Type B pancreatic cell (in vitro differentiated cells): Measurements from ENCODE around the gene DNAI4. TPM values are rescaled to one million over a fixed set of nuclear protein-coding genes. Genes with fewer than 3 reads are reported as not detected.
A peak's percentile ranks its signal among the peaks of the same experiment; 100 is the strongest.

ENCODE experiments used
- DNase-seq: peaks from one replicate; pipeline ENCODE4 v3.0.0; 2021; ENCODE audit warnings: mixed read lengths; ENCODE audit not compliant: unreplicated experiment; ENCODE audit errors: extremely low spot score
- H3K27ac Mint-ChIP-seq: 2 replicates; pipeline ENCODE4 v1.8.0; 2021; ENCODE audit warnings: mild to moderate bottlenecking, mixed read lengths
- H3K27me3 Mint-ChIP-seq: 2 replicates; pipeline ENCODE4 v1.8.0; 2021; ENCODE audit warnings: mixed read lengths
- H3K36me3 Mint-ChIP-seq: 2 replicates; pipeline ENCODE4 v1.8.0; 2021; ENCODE audit warnings: mixed read lengths
- H3K4me1 Mint-ChIP-seq: one replicate; pipeline ENCODE4 v1.8.0; 2021; ENCODE audit warnings: mixed read lengths; ENCODE audit not compliant: unreplicated experiment
- H3K4me3 Mint-ChIP-seq: 2 replicates; pipeline ENCODE4 v1.8.0; 2021; ENCODE audit warnings: mild to moderate bottlenecking, mixed read lengths
- H3K9me3 Mint-ChIP-seq: 2 replicates; pipeline ENCODE4 v1.8.0; 2021; ENCODE audit warnings: mixed read lengths
- total RNA-seq: library from RNA; stranded (reverse); gene quantifications from 2 replicates; pipeline ENCODE4 v1.2.1, GENCODE V29; 2021; ENCODE audit warnings: low replicate concordance
- TF ChIP-seq, protein P1 (sequence below): fragments of 200-600 bp; sonication (generic); conservative IDR thresholded peaks from 2 replicates; pipeline ENCODE4 v1.5.0; 2021; ENCODE audit warnings: antibody characterized with exemption, mild to moderate bottlenecking

Gene DNAI4
- total RNA-seq, 1 donor from 2014 or later = 20.1 TPM

DNA sequence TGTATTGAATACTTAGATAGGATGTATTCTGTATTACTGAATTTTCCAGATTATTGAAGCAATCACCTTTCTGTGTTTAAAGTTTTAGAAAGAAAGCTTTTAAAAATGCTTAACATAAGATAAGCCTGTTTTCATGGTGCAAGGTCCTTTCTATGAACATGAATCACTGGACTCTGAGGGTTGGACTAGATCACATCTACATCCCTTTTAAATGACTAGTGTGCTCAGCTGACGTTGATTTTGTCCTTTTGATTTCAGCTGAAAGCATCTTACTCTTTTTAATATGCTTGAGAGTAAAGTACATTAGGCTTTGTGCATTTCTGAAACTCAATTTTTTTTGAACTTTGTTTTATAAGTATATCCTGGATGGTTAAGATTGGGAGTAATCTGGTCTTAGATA lies 16.3 kb upstream of the DNAI4 start:
- Mint-ChIP-seq H3K4me1 (peaks cover 4% of the 10 kb centered on the region), H3K27me3 (no peaks in the 10 kb centered on the region), H3K9me3 (no peaks in the 10 kb centered on the region), H3K36me3 (peaks cover 14% of the 10 kb centered on the region), H3K27ac (no peak overlapping the region), H3K4me3 (no peak overlapping the region)
- TF ChIP-seq, protein P1, sequence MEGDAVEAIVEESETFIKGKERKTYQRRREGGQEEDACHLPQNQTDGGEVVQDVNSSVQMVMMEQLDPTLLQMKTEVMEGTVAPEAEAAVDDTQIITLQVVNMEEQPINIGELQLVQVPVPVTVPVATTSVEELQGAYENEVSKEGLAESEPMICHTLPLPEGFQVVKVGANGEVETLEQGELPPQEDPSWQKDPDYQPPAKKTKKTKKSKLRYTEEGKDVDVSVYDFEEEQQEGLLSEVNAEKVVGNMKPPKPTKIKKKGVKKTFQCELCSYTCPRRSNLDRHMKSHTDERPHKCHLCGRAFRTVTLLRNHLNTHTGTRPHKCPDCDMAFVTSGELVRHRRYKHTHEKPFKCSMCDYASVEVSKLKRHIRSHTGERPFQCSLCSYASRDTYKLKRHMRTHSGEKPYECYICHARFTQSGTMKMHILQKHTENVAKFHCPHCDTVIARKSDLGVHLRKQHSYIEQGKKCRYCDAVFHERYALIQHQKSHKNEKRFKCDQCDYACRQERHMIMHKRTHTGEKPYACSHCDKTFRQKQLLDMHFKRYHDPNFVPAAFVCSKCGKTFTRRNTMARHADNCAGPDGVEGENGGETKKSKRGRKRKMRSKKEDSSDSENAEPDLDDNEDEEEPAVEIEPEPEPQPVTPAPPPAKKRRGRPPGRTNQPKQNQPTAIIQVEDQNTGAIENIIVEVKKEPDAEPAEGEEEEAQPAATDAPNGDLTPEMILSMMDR = no peak
- no peak for DNase-seq

DNA sequence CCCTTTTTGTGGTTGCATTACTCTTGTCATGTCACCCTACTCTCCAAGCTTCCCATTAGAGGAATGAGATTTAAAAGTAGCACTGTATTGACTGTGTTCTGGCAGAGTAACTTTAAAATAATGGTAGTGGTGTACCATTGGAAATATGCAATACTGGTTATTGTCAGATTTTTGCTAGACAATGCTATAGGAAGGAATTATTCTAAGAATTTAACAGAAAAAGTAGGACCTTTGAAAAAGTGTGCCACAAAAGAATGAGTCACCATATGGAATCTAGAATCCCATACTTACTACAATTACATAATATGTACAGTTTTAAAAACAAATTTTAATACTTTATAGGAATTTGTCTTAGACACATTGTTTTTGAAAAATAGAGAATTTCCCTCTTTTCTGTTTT lies 14.0 kb upstream of the DNAI4 start:
- TF ChIP-seq, protein P1 = no peak
- H3K36me3 Mint-ChIP-seq = peaks cover 13% of the 10 kb centered on the region
- no peak overlapping the region for H3K4me3 Mint-ChIP-seq
- H3K27me3 Mint-ChIP-seq = no peaks in the 10 kb centered on the region
- peaks cover 17% of the 10 kb centered on the region for H3K4me1 Mint-ChIP-seq
- no peak overlapping the region for H3K27ac Mint-ChIP-seq
- no peaks in the 10 kb centered on the region for H3K9me3 Mint-ChIP-seq
- no peak for DNase-seq

DNA sequence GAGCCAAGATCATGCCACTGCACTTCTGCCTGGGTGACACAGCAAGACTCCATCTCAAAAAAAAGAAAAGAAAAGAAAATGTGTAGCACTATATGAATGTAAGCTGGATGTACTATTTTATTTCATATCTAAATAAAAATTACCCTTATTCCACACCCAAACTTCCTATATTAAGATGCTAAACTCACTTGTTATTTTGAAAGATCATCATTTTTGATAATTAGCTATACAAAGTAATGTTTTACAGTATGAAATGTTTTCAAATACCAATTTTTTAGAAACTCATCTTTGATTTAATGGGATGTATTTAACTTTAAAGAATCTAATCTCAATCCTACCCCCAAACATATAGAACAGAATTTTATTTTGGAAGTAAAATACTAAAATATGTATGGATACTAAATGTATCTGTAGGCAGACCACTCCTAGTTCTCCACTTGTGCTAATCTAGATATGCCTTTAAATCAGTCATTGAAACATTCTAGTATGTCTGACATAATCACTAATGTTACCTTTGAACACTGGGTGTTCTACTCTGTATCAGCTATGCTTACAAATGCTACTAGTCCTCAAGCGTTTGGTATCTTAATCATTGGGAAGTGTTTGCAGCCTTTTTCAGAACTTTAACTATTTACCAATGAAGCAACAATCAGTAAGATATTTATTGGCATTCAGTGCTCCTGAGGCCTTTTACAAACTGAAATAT lies 13.0 kb upstream of the DNAI4 start:
- no peak overlapping the region for H3K27ac Mint-ChIP-seq
- TF ChIP-seq, protein P1 = no peak
- H3K9me3 Mint-ChIP-seq = no peaks in the 10 kb centered on the region
- no peaks in the 10 kb centered on the region for H3K27me3 Mint-ChIP-seq
- DNase-seq = no peak
- peaks cover 18% of the 10 kb centered on the region for H3K4me1 Mint-ChIP-seq
- peaks cover 10% of the 10 kb centered on the region for H3K36me3 Mint-ChIP-seq
- H3K4me3 Mint-ChIP-seq = no peak overlapping the region

DNA sequence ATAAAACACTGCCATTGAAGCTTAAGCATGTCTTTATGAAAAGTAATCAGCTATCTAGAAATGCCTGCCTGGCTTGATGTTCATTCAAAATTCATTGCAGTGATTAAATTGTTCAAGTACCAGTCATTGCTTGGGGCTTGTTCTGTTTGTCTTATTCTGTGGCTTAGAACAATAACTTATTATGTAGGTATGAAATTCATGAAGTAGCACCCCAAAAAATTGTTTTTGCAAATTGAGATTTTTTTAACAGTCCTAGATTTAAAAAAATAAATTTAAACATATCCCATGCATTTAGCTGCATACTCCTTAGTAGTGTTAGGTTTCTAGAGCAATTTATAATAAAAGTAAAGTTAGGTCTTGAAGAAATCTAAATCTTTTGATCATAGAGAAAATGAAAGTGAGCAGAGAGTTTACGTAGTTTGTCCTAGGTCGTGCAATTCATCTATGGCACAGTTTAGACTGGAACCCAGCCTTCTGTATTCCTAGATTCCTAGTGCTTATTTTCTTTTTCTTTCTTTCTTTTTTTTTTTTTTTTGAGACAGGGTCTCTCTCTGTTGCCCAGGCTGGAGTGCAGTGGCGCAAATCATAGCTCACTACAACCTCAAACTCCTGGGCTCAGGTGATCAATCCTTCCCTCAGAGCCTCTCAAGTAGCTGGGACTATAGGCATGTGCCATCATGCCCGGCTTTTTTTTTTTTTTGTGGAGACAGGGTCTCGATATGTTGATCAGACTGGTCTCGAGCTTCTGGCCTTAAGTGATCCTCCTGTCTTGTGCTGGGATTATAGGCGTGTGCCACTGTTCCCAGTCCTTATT lies 9.4 kb upstream of the DNAI4 start:
- TF ChIP-seq, protein P1 = no peak
- H3K27ac Mint-ChIP-seq = no peak overlapping the region
- DNase-seq = no peak
- H3K27me3 Mint-ChIP-seq = no peaks in the 10 kb centered on the region
- H3K4me3 Mint-ChIP-seq = no peak overlapping the region
- peaks cover 33% of the 10 kb centered on the region for H3K4me1 Mint-ChIP-seq
- no peaks in the 10 kb centered on the region for H3K9me3 Mint-ChIP-seq
- no peaks in the 10 kb centered on the region for H3K36me3 Mint-ChIP-seq

DNA sequence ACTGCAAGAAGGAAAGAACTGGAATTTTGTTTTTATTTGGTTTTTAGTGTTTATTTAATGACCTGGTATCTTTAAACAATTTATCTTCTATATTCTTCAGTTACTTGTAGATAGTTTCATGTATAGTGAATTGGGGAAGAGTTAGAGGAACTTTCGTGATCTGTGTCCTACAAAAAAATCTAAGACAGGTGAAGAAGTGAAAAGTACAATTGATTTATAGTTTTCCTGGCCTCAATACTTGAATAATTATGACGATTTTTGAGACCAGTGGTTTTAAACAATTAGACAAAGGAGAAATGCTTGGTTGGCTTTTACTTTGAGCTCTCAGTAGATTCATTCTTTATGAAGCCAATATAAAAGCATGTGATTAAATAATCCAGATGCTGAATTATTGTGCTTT lies 7.6 kb upstream of the DNAI4 start:
- H3K27ac Mint-ChIP-seq = no peak overlapping the region
- H3K27me3 Mint-ChIP-seq = no peaks in the 10 kb centered on the region
- peak overlapping the region; percentile 56 for H3K4me3 Mint-ChIP-seq
- DNase-seq = no peak
- peaks cover 33% of the 10 kb centered on the region for H3K4me1 Mint-ChIP-seq
- H3K36me3 Mint-ChIP-seq = no peaks in the 10 kb centered on the region
- no peaks in the 10 kb centered on the region for H3K9me3 Mint-ChIP-seq
- TF ChIP-seq, protein P1 = no peak
